ENCODE data around the gene MATN1.

The MATN1 gene

GRCh38 chr1:30714536-30715090 lies 8.8 kb downstream of the MATN1 start:
- H3K27ac ChIP-seq: no peak overlapping the region
- no peaks in the 10 kb centered on the region for H3K27me3 ChIP-seq (ENCODE audit: insufficient read depth, low read depth, severe bottlenecking)
- no peak overlapping the region for H3K4me3 ChIP-seq (ENCODE audit: low read depth, low read length)
- no peaks in the 10 kb centered on the region for H3K36me3 ChIP-seq
- no peak for TF ChIP-seq CTCF (IDR thresholded peaks at IDR 0.05; ENCODE audit: low read depth, low read length)
- DNase-seq: no peak
- H3K9me3 ChIP-seq (ENCODE audit: severe bottlenecking): peaks cover 4% of the 10 kb centered on the region

GRCh38 chr1:30714025-30714424 lies 9.4 kb downstream of the MATN1 start:
- Histone ChIP-seq H3K4me3 (ENCODE audit: low read depth, low read length) (no peak overlapping the region), H3K27ac (no peak overlapping the region), H3K27me3 (ENCODE audit: insufficient read depth, low read depth, severe bottlenecking) (no peaks in the 10 kb centered on the region), H3K36me3 (no peaks in the 10 kb centered on the region), H3K9me3 (ENCODE audit: severe bottlenecking) (peaks cover 4% of the 10 kb centered on the region)
- TF ChIP-seq CTCF (IDR thresholded peaks at IDR 0.05; ENCODE audit: low read depth, low read length): no peak
- DNase-seq: no peak

GRCh38 chr1:30713311-30713710 lies 10.1 kb downstream of the MATN1 start:
- no peak for TF ChIP-seq CTCF (IDR thresholded peaks at IDR 0.05; ENCODE audit: low read depth, low read length)
- H3K4me3 ChIP-seq (ENCODE audit: low read depth, low read length): no peak overlapping the region
- no peaks in the 10 kb centered on the region for H3K36me3 ChIP-seq
- H3K27me3 ChIP-seq (ENCODE audit: insufficient read depth, low read depth, severe bottlenecking): no peaks in the 10 kb centered on the region
- DNase-seq: no peak
- H3K27ac ChIP-seq: no peak overlapping the region
- peaks cover 4% of the 10 kb centered on the region for H3K9me3 ChIP-seq (ENCODE audit: severe bottlenecking)

- no peak for TF ChIP-seq CTCF (IDR thresholded peaks at IDR 0.05; ENCODE audit: low read depth, low read length)
- peaks cover 4% of the 10 kb centered on the region for H3K9me3 ChIP-seq (ENCODE audit: severe bottlenecking)
- no peaks in the 10 kb centered on the region for H3K36me3 ChIP-seq
- no peaks in the 10 kb centered on the region for H3K27me3 ChIP-seq (ENCODE audit: insufficient read depth, low read depth, severe bottlenecking)
- no peak for DNase-seq
- no peak overlapping the region for H3K27ac ChIP-seq
- no peak overlapping the region for H3K4me3 ChIP-seq (ENCODE audit: low read depth, low read length)
These were observed 10.8 kb downstream of the MATN1 start for GRCh38 chr1:30712583-30712982.

- no peaks in the 10 kb centered on the region for H3K36me3 ChIP-seq
- H3K27me3 ChIP-seq (ENCODE audit: insufficient read depth, low read depth, severe bottlenecking): no peaks in the 10 kb centered on the region
- H3K4me3 ChIP-seq (ENCODE audit: low read depth, low read length): no peak overlapping the region
- DNase-seq: no peak
- no peak overlapping the region for H3K27ac ChIP-seq
- TF ChIP-seq CTCF (IDR thresholded peaks at IDR 0.05; ENCODE audit: low read depth, low read length): no peak
- H3K9me3 ChIP-seq (ENCODE audit: severe bottlenecking): peaks cover 3% of the 10 kb centered on the region
These were observed 13.0 kb downstream of the MATN1 start for GRCh38 chr1:30710407-30710806.

GRCh38 chr1:30708361-30708728 lies 15.0 kb downstream of the MATN1 start:
- no peak overlapping the region for H3K4me3 ChIP-seq (ENCODE audit: low read depth, low read length)
- DNase-seq: no peak
- no peak for TF ChIP-seq CTCF (IDR thresholded peaks at IDR 0.05; ENCODE audit: low read depth, low read length)
- H3K27me3 ChIP-seq (ENCODE audit: insufficient read depth, low read depth, severe bottlenecking): no peaks in the 10 kb centered on the region
- no peaks in the 10 kb centered on the region for H3K36me3 ChIP-seq
- H3K27ac ChIP-seq: no peak overlapping the region
- H3K9me3 ChIP-seq (ENCODE audit: severe bottlenecking): no peaks in the 10 kb centered on the region

All from WERI-Rb-1 (cell line).